UCSD-AML1 (cell line): ENCODE data around the gene PSMC3.

Experiments used
- DNase-seq: peaks from one replicate; lab custom pipeline; 2025; ENCODE audit not compliant: unreplicated experiment; lab: John Stamatoyannopoulos, UW

The PSMC3 gene

GRCh38 chr11:47426062-47426956 is at the start of gene PSMC3:
TSS of gene PSMC3 (minus strand) at chr11:47426439. CDS start at chr11:47426279, 160 bp downstream.
- DNase-seq = peak; percentile 97

GRCh38 chr11:47470671-47471070 is 44.4 kb upstream of the PSMC3 start:
- no peak for DNase-seq

- DNase-seq = no peak
Measured at GRCh38 chr11:47469361-47470179, 43.3 kb upstream of the PSMC3 start.

- no peak for DNase-seq
Measured at GRCh38 chr11:47468598-47469214, 42.5 kb upstream of the PSMC3 start.

DNA sequence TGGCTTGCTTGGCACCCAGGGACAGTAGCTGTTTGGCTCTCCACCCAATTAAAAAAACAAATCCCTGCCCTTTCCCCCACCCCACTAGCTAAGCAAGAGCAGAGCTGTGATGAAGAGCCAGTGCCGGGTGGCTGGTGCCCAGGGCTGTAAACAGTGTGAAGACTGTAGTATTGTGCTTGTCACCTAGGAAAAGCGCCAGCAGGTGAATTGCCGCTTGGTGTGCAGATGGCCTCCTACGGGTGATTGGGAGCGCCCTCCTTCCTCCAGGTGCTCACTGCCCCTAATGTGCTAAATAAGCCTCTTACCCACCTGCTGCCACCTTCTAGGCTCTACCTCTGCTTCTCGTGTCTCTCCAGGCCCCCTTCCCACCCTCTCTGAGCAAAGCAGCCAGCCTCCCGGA is 41.1 kb upstream of the PSMC3 start:
- no peak for DNase-seq

GRCh38 chr11:47466701-47467250 is 40.5 kb upstream of the PSMC3 start:
- DNase-seq = no peak

GRCh38 chr11:47466201-47466600 is 40.0 kb upstream of the PSMC3 start:
- DNase-seq = no peak

- no peak for DNase-seq
Measured at GRCh38 chr11:47464483-47464882, 38.2 kb upstream of the PSMC3 start.

DNA sequence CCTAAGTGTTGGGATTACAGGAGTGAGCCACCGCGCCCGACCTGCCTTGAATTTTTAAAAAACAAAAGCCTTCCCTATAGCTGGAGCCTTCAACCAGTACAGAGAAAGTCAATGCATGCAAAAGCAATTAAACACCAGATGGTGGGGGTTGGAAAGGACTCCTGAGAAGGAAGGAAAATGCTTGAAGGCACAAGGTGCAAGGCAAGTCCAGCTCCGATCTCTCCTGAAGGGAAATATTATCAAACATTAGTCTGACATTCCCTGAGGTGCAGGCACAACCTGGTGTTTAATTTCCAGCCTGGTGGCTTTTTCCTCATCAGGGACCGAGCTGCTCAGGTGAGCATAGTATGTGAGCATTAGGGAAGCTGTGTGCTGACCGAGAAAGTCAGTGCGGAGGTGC is 35.6 kb upstream of the PSMC3 start:
- DNase-seq = no peak

DNA sequence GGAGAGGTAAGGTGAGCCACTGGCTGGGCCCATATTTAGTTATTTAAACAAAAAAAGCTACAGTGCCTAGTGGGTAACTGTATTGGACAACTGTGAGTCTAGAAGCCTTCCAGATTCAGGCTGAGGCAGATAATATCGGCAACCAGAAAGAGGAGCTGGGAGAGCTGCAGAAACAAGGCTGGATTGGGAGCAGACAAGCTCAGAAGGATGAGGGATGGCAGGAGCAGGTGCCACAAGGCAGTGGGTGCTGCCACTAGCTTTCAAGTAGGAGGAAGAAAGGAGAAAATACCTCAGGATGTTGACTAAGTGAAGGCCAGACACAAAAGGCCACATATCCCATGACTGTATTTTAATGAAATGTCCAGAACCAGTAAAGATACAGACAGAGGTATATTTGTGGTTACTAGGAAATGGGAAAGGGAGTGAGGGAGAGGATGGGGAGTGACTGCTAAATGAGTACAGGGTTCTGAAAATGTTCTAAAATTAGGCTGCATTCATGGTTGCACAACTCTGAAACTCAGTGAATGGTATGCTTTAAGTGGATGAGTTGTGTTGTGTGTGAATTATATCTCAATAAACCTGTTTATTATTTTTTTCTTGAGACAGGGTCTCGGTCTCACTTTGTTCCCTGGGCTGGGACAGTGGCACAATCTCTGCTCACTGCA is 34.5 kb upstream of the PSMC3 start:
- DNase-seq = no peak

- DNase-seq = peak; percentile 50
Measured at GRCh38 chr11:47454258-47454671, 28.0 kb upstream of the PSMC3 start.

DNA sequence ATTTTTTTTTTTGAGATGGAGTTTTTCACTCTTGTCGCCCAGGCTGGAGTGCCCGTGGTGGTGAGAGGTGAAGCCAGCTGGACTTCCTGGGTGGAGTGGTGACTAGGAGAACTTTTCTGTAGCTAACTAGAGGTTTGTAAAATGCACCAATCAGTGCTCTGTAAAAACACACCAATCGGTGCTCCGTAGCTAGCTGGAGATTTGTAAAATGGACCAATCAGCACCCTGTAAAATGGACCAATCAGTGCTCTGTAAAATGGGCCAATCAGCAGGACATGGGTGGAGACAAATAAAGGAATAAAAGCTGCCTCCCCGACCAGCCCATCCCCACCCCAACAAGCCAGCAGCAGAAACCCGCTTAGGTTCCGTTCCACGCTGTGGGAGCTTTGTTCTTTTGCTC is 27.1 kb upstream of the PSMC3 start:
- DNase-seq = no peak

DNA sequence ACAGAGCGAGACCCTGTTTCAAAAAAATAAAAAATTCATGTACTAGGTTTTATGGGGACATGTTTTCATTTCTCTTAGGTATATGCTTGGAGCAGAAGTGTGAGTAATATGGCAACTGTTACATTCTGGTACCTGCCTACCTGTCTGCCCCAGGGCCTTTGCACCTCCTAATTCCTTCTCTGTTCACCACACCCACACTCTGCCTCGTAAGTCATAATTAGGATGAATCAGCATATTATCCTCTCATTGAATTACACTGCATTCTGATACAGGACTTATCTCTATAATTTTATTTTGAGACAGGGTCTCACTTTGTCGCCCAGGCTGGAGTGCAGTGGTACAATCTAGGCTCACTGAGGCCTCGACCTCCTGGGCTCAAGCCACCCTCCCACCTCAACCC is 25.8 kb upstream of the PSMC3 start:
- no peak for DNase-seq

DNA sequence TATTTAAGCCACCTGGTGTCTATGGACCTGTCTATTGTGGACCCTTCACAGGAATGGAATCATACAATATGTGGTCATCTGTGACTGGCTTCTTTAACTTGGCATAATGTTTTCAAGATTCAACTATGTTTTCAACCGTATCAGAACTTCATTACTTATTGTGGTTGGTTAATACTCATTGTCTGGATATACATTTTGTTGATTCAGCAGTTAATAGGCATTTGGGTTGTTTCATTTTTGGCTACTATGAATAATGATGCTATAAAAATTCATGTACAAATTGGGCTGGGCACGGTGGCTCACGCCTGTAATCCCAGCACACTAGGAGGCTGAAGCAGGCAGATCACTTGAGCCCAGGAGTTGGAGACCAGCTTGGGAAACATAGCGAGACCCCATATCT is 25.2 kb upstream of the PSMC3 start:
- DNase-seq = no peak

DNA sequence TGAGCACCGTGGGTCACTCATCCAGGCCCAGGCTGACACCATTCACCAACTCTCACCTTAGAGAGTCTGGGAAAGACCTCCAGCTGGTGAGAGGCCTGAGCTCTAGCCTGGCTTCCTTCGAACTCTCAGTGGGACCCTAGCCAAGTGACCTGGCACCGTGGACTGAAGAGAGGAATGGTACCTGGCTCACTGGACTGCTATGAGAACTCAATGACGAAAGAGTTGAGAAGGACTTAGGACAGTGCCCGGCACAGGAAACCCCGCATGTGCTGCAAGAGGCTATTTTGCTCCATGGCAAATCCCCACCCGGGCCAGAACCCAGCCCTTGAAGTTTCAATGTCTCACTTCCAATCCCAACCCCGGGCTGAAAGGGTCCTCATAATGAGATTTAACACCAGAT is 23.3 kb upstream of the PSMC3 start:
- no peak for DNase-seq

- no peak for DNase-seq
Measured at GRCh38 chr11:47448566-47449427, 22.6 kb upstream of the PSMC3 start, which contains the start of gene RAPSN. TSS of gene RAPSN (minus strand) at chr11:47449136. CDS start at chr11:47448964, 172 bp downstream.

GRCh38 chr11:47447906-47448305 is 21.7 kb upstream of the PSMC3 start:
- DNase-seq = no peak

GRCh38 chr11:47446833-47447232 is 20.6 kb upstream of the PSMC3 start:
- DNase-seq = no peak

- no peak for DNase-seq
Measured at GRCh38 chr11:47445840-47446239, 19.6 kb upstream of the PSMC3 start.

- DNase-seq = no peak
Measured at GRCh38 chr11:47443817-47444216, 17.6 kb upstream of the PSMC3 start.
